GM19467 (cell line): ENCODE data around the gene LCOR.
"Not testable (repeated sequence)": the region's sequence is repeated elsewhere in the genome, so short reads cannot be mapped to it uniquely, and the experiment has no call there.

Experiments
- ATAC-seq: cut with Tn5 transposase; IDR thresholded peaks from one replicate; pipeline ENCODE4 v1.9.1; 2021; ENCODE audit warnings: mild to moderate bottlenecking, moderate library complexity; ENCODE audit not compliant: unreplicated experiment

Gene LCOR

GRCh38 chr10:96924861-96925260 lies 92.8 kb downstream of the LCOR start:
- no peak for ATAC-seq

GRCh38 chr10:96930469-96930868 lies 98.4 kb downstream of the LCOR start:
- ATAC-seq, result no peak

GRCh38 chr10:96935148-96935547 lies 103.0 kb downstream of the LCOR start:
- no peak for ATAC-seq

- ATAC-seq, result no peak
Observed at GRCh38 chr10:96935810-96936209, 103.7 kb downstream of the LCOR start.

GRCh38 chr10:96943161-96943560 lies 111.1 kb downstream of the LCOR start:
- ATAC-seq, result not testable (repeated sequence)

GRCh38 chr10:96947036-96947435 lies 114.9 kb downstream of the LCOR start:
- ATAC-seq, result no peak

GRCh38 chr10:96949039-96949683 lies 117.1 kb downstream of the LCOR start:
- no peak for ATAC-seq

- no peak for ATAC-seq
Observed at GRCh38 chr10:96951954-96952353, 119.9 kb downstream of the LCOR start.

GRCh38 chr10:96955794-96956193 lies 123.7 kb downstream of the LCOR start:
- ATAC-seq, result no peak

GRCh38 chr10:96958071-96958470 lies 126.0 kb downstream of the LCOR start:
- no peak for ATAC-seq

GRCh38 chr10:96959733-96960132 lies 127.6 kb downstream of the LCOR start:
- ATAC-seq, result no peak

GRCh38 chr10:96960872-96961271 lies 128.8 kb downstream of the LCOR start:
- no peak for ATAC-seq

GRCh38 chr10:96964131-96964530 lies 132.0 kb downstream of the LCOR start:
- ATAC-seq, result no peak

- ATAC-seq, result no peak
Observed at GRCh38 chr10:96967847-96968246, 135.7 kb downstream of the LCOR start.

- no peak for ATAC-seq
Observed at GRCh38 chr10:96968682-96969423, 136.8 kb downstream of the LCOR start.

- no peak for ATAC-seq
Observed at GRCh38 chr10:96971324-96971723, 139.2 kb downstream of the LCOR start.

- ATAC-seq, result no peak
Observed at GRCh38 chr10:96972264-96972663, 140.2 kb downstream of the LCOR start.

- no peak for ATAC-seq
Observed at GRCh38 chr10:96973809-96974747, 142.0 kb downstream of the LCOR start.

GRCh38 chr10:96975136-96975535 lies 143.0 kb downstream of the LCOR start:
- no peak for ATAC-seq

GRCh38 chr10:96978621-96979154 lies 146.6 kb downstream of the LCOR start:
- ATAC-seq, result no peak
